GM18868 (cell line): ENCODE data around the gene PITPNC1.
"Not testable (repeated sequence)": the region's sequence is repeated elsewhere in the genome, so short reads cannot be mapped to it uniquely, and the experiment has no call there.

ENCODE experiments used
- ATAC-seq: cut with Tn5 transposase; IDR thresholded peaks from one replicate; pipeline ENCODE4 v1.9.1; 2021; ENCODE audit warnings: mild to moderate bottlenecking, moderate library complexity; ENCODE audit not compliant: unreplicated experiment

Gene PITPNC1

DNA sequence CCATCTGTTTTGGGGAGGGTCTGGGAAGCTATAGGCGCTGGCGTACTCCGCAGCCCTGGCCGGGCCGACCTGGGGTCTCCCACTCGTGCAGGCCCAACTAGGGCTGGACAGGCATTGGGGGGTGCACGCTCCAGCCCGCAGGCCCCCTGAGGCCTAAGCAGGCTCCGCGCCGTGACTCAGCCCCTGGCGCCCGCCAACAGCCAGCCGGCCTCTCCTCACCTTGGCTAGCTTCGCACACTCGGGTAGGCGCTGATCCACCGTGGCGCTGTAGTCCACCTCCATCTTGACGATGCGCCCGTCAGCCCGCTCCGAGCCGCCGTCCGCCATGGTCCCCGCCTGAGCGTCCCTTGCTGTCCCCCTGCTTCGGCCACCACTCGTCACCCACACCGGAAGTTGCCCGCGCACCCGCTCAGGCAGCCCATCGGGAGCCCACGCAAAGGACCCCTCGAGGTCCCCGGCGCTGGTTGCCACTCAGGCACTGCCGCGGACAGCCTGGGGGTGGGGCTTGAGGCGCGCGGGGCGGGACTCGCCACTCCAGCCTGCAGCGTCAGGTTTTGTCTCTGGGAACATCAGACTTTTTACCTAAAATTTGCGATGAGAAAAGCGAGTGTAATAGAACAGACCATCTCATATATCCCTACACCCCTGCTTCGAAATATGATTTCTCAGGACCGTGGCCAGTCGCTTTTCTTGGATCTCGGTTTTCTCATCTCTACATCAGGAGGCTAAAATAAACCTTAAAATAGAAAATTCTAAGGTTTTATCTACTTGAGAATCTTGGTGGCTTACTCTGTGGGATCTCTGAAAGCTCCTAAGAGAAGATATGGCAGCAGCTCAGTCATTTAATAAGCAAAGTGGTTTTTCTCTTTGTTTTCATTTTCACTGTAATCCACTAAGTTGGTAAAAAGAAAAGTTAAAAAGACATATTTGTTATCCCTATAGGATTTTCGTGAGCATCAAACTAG lies 10.6 kb upstream of the PITPNC1 start, which contains the start of gene PSMD12:
PSMD12 (minus strand) TSS at position 385 of the 965 bp plus-strand sequence; CDS start at position 327, 58 bp downstream.
- ATAC-seq: peak; percentile 89

DNA sequence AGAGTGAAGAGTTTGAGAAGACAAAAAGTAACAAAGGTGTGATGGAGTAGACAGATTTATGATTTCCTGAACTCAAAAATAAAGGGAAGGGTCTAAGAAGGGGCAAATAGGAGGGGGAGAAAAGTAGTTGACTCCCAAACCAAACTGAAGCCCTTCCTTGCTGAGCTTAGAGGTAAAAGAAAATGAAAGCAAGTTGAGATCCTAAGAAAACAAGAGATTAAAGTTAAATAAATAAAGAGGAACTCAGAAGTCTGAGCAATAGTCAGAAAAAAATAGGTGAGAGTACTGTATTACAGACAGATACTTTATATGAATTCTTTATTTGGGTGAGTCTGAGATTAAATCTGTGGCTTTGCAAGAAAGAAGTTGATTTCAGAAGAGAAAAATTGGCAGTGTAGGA lies 7.4 kb upstream of the PITPNC1 start:
- ATAC-seq: no peak

DNA sequence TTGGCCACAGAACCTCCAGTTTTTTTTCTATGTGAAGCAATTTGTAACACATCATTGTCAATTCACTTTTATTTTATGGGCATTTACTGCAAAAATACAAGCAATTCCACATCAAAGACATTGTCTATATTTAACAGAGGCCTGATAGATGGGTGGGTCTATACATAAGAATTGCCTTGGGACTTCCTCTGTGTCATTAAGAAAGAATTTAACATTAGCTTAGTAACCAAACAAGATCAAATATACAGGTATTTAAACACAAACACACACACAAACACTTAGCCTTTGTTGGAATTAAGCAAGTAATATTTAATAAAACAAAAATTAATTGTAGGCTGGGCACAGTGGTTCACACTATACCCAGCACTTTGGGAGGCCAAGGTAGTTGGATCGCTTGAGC lies 4.3 kb upstream of the PITPNC1 start:
- ATAC-seq: no peak

DNA sequence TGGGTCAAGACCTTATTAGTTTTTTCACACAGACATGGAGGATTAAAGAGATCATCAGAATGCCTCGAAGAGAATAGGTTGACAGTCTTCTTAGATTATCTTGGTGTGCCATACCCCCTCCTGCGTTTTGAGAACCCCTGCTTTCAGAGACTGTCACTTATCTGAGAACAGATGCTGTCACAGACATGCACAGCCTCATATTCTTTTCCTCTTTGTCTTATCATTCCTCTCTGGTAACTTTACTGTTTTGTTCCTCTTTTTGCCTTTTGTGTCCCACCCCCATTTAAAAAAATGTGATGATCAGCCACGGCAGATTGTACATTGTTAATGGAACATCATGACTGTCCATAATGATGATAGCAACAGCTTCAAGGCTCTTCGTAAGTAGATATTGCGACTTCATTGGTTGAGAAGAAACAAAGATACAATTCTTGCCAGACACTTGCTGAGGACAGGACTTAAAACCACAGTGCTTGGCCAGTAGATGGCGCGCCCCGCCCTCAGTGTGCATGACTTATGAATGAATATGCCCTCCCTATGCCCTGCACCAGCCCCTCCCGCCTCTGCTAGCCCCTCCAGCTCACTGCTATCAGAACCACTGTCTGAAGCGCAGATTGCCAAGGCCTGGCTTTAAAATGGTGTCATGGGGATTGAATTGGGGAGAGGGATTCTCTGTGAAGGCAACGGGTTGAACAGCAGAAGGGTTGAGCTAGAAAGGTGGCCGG lies 2.6 kb upstream of the PITPNC1 start:
- ATAC-seq: peak; percentile 47

DNA sequence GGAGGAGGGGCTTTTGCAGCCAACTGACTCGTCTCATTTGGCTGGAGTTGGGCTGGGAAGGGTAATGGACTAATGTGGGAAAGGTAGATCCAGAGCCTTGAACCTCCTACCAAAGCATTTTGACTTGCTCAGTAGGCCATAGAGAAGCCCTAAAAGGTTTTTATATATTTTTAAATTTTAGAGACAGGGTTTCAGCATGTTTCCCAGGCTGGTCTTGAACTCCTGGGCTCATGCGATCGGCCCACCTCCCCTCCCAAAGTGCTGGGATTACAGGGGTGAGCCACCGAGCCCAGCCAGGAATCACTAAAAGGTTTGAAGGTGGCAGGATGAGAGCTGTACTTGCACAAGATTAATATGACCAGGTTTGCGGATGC lies 2.0 kb upstream of the PITPNC1 start:
- no peak for ATAC-seq

DNA sequence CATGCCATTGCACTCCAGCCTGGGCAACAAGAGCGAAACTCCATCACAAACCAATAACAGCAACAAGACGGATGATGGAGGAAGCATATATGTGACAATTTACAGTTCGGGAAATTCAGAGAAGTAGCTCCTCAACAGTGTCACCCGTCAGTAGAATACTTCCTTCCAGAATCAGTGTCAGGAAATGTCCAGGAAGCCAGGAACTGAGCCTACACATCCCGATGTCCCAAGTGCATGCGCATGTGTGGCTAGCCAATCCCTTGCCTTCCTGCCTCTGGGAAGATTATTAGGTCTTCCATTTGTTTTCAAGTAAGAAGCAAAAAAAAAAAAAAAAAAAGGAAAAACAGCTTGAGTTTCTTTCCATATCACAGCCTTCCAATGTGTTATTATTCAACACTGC lies 1.4 kb upstream of the PITPNC1 start:
- ATAC-seq: no peak

DNA sequence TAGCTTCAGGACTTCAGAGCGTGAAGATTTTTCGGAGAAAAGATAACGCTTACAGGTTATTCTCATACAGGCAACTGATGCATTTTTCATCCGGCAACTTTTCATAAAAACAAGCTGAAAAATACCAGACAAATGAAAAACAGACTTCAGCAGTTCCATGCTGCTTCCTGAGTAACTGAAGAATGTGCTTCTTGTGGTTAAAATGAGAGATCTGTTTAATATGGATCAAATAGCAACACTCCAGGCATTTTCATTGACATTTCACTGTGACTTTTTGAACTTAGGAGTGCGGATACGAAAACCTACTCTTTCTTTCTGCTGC lies 705 bp upstream of the PITPNC1 start:
- ATAC-seq: no peak

DNA sequence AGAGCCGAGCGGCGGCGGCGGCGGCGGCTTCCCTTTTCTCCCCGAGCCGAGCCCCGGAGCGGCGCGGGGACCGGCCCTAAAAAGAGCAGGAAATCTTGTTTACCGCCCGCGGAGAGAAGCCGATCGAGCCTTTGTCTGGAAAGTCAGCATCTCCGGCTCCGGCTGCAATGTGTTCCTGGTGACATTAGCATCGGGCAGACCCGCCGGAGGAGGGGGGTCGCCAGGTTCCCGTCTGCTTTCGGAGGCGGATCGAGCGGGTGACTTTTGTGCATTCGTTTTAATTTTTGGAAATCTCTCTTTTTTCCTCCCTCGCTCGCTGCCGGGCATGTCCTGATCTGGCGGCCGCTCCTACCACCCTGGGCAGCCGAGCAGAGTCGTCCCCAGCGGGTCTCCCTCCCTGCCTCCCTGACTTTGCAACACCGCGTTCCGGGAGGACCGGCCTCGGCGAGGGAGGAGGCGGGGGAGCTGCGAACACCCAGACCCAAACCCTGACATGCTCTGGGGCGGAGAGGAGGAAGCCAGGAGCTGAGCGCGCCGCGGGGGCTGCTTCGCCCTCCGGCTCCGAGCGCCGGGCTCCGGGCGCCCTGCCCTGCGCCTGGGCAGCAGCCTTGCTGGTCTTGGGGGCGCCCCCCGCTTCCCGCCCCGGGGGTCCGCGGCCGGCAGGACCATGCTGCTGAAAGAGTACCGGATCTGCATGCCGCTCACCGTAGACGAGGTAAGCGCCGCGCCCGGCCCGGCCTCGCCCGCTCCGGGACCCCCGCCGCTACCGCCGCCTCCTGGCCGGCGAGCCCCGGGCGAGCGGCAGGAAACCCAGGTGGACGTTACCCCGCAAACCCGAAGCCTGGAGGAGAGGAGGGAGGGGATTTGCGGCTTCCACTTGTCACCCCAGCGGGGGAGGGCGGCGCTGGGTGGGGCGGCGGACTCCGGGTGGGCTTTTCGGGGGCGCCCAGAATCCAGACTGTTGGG lies 690 bp downstream of the PITPNC1 start:
- peak; percentile 17 for ATAC-seq

DNA sequence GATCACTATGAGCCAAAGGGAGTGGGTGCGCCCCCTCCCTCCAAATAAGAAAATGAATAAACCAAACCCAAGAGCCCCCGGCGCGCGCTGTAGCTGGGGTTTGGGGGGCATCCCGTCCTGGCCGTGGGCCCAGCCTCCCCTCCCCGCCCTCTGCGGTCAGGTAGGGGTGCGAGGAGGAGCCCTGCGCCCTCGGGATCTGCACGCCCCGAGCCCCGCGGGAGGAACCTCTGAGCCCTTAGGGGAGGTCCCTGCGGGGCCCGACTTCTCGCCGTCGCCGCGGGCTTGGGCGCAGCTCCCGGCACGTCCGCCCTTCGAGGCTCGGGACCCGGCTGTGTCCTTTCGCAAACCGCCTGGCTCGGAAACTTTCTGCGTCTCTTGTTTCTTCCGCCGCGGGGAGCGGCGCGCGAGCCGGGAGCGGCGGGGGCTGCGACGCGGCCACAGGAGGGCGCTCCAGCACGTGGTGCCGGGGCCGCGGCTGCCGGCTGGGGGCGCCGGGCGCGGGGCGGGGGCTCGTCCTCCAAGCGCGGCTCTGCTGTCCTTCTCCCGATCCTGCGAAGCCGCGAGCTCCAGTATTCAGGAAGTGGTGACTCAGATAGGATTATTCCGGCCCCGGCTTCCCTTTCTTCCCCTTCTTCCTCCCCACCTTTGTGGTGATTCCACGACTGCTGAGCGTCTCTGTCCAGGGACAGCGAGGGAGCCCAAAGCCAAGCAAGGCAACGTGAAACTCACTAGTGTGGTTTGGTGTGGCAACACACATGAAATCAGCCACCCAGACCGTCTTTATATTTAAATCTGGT lies 1.6 kb downstream of the PITPNC1 start:
- peak; percentile 38 for ATAC-seq

DNA sequence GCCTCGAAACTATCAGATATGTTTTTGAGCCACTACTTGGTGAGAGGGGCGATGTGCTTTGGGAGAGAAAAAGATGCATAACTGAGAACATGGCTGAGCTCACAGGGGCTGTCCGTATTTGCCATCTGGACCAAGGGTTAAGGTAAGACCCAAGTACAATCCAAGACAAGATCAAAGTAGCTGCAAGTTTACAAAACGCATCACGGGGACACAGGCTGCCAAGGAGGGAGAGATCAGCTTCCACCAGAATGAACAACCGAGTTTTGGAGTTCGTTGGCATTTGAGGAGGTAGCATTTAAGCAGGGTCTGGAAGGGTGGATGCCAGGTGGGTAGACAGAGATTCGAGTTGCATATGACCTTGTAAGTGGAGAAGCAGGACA lies 2.2 kb downstream of the PITPNC1 start:
- no peak for ATAC-seq

DNA sequence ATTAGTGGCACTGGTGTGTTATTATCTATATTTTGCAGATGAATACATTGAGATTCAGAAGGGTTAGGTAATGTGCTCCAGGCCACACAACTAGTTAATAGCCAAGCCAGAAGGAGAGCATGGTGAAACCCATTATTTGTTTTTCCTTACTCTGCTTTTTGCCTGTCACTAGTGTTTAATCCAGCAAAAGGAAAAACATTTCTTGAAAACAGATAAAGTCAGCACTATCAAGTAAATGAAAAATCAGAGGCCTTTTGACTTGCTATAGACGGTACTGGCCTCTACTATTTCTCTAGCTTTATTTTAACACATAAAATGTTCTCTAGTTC lies 4.8 kb downstream of the PITPNC1 start:
- ATAC-seq: no peak

DNA sequence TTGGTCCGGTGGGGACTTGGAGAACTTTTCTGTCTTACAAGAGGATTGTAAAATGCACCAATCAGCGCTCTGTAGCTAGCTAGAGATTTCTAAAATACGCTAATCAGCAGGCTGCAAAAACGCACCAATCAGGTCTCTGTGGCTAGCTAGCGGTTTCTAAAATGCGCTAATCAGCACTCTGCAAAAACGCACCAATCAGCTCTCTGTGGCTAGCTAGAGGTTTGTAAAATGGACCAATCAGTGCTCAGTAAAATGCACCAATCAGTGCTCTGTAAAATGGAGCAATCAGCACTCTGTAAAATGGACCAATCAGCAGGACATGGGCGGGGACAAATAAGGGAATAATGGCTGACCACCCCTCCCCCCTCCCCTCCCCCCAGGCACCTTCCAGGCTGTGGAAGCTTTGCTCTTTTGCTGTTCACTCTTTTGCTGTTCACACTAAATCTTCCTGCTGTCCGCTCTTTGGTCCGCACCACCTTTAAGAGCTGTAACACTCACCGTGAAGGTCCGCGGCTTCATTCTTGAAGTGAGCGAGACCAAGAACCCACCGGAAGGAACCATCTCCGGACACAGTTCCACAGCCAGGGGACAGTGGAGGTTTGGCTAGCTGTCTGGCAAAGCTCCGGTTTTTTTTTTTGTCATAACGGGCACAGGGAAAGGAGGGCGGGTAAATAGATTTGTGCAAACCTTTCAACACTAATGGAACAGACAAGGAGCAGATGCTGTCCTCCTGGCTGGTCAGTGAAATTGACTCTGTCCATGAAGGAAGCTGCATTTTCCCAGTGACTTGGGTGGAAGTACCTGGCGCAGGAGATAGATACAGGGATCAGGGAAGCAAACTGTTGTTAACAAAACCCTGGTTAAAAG lies 8.3 kb downstream of the PITPNC1 start:
- ATAC-seq: no peak

DNA sequence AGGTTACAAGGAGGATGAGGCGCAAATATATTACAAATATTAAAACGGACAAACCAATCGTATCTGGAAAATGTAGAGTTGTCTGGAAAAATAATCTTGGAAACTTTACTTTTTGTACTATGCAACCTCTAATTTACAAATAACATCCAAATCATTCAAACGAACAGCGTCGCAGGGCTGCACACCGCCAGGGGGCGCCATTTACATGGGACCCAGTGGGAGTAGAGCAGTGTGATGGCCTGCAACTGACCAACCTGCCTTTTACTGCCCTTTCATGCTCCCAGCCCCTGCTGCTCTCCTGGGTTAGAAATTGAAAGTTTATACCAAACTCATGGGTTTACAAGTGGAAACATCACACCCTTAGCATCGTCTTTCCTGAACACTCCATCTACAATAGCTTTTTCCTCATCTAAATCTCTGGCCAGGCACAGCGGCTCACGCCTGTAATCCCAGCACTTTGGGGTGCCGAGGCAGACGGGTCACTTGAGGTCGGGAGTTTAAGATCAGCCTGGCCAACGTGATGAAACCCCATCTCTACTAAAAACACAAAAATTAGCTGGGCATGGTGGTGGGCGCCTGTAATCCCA lies 10.0 kb downstream of the PITPNC1 start:
- ATAC-seq: no peak

DNA sequence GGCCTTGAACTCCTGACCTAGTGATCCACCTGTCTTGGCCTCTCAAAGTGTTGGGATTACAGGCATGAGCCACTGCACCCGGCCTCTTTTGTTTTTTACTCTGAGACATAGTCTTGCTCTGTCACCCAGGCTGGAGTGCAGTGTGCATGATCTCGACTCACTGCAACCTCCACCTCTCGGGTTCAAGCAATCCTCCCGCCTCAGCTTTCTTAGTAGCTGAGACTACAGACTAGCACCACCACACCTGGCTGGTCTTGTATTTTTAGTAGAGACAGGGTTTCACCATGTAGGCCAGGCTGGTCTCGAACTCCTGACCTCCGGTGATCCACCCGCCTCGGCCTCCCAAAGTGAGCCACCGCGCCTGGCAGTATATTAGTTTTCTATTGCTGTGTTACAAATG lies 11.5 kb downstream of the PITPNC1 start:
- ATAC-seq: not testable (repeated sequence)

DNA sequence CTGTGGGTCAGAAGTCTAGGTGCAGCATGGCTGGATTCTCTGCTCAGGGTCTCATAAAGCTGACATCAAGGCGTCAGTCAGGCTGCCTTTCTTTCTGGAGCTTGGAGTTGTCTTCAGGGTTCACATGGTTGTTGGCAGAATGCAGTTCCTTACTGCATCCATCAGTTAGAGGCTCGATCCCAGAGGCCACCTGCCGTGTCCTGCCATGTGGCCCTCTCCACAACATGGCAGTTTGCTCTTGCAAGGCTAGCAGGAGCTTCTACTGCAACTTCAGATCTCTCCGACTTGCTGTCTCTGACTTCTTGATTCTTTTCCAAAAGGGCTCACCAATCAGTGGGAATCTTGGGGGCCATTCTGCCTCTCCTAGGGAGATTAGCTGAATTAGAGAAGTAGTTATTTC lies 11.9 kb downstream of the PITPNC1 start:
- ATAC-seq: no peak

DNA sequence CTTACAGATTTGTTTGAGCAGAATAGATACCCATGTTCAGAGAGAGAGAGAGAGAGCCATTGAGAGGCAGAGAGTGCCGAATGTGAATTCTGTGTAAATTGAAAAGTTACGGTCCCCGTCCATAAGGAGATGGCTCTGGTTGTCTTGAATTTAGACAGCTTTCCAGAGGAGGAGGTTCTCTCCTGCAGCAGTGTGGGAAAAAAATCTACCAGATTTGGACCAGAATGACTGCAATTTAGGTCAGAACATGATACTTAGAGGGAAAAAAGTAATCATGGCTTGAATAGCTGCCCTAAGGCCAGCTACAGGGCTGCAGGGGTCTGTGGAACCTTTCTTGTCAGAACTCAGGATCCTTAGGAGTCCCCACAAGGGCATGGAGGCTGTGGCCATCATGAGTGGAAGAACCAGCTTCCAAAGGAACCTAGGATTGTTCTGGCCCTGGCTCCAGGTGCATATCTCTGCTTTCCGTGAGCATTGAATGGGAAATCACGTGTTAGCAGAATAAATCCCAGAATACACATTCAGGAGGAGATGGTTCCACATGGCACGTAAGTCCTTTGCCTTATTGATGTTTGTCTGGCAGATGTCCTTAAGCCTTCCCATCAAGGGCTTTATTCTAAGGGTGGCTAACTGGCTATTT lies 13.0 kb downstream of the PITPNC1 start:
- ATAC-seq: no peak

DNA sequence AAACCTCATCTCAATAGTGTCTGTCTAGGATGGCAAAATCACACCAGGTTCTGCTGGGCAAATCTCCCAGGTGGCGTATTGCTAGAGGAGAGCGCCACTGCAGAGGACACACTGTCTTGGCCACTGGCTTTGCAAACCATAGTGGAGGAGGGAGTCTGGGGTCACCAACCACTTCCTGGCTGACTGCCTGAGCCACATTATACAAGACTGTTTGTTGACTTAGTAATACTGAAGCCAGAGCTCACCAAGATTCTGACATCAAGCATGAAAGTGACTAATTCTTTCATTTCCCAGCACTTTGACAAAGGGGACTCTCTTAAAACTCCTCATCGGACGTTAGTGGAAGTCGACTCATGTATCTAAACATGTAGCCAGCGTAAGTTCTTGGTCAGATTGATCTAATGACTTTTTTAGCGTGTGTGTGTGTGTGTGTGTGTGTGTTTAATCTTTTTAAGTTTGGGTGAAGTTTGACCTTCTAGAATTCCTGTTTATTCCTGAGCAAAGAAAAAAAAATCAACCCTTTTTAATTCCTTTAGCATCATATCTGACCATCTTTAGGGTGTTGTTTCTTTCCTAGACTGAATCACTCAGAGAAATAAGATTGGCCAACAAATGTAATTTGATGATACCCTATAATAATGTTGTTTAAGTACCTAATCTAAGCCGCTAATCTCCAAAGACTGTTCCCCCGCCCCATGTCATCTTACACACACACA lies 13.7 kb downstream of the PITPNC1 start:
- ATAC-seq: peak; percentile 96

DNA sequence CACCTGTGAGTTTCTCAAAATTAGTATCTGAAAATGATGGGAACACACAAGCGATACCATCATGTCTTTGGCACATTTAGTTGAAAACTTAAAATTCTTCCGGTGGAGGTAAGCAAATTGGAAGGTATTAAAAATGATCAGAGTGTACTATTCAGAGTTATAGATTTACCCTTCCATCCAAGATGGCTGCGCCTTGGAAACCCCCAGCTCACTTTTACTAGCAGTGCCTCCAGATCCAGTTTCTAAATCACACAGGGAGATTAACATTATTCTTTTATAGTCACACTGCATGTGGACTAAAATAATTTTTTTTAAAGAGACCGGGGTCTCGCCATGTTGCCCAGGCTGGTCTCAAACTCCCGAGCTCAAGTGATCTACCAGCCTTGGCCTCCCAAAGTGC lies 15.0 kb downstream of the PITPNC1 start:
- ATAC-seq: no peak
